ENCODE data around the gene MMAA. TPM values are rescaled to one million over a fixed set of nuclear protein-coding genes. Genes with fewer than 3 reads are reported as not detected.

MMAA gene
- total and polyA plus RNA-seq, 9 of the 15 experiments (the other 6 are each of a cell fraction or from before 2014, with no cell fraction given) = 0.86 to 2.3 (median 1.4) TPM

DNA sequence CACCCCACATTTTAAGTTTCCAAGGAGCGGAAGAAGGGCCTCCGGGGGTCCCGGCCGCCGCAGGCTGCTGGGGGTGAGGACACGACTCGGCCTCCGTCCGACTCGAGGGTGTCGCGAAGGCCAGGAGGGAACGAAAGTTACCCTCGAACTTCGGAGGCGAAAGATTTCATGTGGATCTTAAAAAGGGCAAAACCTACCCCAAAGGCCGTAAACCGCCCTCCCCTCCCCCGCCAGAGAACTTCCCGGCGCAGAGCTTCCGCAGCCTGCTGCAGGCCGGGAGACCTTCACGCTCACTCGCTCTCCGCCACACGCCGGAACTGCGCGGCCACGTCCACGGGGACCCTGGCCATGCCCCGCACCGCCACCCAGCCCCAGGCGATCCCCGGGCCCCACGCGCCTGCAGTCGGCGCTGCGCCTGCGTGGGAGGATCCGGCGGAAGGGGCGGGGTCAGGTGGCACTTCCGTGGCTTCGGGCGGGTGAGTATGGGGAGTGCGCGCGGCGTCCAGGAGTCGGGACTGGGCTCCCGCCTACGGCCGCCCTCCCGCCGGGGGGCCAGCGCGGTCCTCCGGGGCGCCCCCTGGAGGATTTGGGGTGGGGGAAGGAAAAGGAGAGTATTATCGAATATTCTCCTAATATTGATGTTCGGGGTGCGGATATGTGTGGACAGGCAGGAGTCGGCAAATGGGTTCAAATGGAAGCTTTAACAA lies at the start of gene MMAA (continued):
- TF ChIP-seq, protein P1, sequence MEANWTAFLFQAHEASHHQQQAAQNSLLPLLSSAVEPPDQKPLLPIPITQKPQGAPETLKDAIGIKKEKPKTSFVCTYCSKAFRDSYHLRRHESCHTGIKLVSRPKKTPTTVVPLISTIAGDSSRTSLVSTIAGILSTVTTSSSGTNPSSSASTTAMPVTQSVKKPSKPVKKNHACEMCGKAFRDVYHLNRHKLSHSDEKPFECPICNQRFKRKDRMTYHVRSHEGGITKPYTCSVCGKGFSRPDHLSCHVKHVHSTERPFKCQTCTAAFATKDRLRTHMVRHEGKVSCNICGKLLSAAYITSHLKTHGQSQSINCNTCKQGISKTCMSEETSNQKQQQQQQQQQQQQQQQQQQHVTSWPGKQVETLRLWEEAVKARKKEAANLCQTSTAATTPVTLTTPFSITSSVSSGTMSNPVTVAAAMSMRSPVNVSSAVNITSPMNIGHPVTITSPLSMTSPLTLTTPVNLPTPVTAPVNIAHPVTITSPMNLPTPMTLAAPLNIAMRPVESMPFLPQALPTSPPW (CRISPR knock-in tag; IDR thresholded peaks at IDR 0.05) = peak; percentile 95
- no peak for TF ChIP-seq ZNF263 (CRISPR knock-in tag; IDR thresholded peaks at IDR 0.05; ENCODE audit: borderline replicate concordance)
- TF ChIP-seq ZNF232 (CRISPR knock-in tag; IDR thresholded peaks at IDR 0.05) = peak; percentile 47; the same call in 1 of the 2 replicates
- TF ChIP-seq, protein P2, sequence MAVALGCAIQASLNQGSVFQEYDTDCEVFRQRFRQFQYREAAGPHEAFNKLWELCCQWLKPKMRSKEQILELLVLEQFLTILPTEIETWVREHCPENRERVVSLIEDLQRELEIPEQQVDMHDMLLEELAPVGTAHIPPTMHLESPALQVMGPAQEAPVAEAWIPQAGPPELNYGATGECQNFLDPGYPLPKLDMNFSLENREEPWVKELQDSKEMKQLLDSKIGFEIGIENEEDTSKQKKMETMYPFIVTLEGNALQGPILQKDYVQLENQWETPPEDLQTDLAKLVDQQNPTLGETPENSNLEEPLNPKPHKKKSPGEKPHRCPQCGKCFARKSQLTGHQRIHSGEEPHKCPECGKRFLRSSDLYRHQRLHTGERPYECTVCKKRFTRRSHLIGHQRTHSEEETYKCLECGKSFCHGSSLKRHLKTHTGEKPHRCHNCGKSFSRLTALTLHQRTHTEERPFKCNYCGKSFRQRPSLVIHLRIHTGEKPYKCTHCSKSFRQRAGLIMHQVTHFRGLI (CRISPR knock-in tag; IDR thresholded peaks at IDR 0.05) = no peak
- peak; percentile 42; the same call in 1 of the 2 replicates for TF ChIP-seq DPF2 (IDR thresholded peaks at IDR 0.05)
- peak; percentile 97 for TF ChIP-seq EGR1 (conservative IDR thresholded peaks at IDR 0.05)
- peak; percentile 93 for TF ChIP-seq RB1 (IDR thresholded peaks at IDR 0.05; ENCODE audit: low read depth)
- TF ChIP-seq, protein P3, sequence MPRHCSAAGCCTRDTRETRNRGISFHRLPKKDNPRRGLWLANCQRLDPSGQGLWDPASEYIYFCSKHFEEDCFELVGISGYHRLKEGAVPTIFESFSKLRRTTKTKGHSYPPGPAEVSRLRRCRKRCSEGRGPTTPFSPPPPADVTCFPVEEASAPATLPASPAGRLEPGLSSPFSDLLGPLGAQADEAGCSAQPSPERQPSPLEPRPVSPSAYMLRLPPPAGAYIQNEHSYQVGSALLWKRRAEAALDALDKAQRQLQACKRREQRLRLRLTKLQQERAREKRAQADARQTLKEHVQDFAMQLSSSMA (CRISPR knock-in tag; IDR thresholded peaks at IDR 0.05) = no peak
- peak; percentile 35; the same call in 1 of the 2 replicates for TF ChIP-seq GTF2E2 (tag; IDR thresholded peaks at IDR 0.05)
- TF ChIP-seq, protein P4, sequence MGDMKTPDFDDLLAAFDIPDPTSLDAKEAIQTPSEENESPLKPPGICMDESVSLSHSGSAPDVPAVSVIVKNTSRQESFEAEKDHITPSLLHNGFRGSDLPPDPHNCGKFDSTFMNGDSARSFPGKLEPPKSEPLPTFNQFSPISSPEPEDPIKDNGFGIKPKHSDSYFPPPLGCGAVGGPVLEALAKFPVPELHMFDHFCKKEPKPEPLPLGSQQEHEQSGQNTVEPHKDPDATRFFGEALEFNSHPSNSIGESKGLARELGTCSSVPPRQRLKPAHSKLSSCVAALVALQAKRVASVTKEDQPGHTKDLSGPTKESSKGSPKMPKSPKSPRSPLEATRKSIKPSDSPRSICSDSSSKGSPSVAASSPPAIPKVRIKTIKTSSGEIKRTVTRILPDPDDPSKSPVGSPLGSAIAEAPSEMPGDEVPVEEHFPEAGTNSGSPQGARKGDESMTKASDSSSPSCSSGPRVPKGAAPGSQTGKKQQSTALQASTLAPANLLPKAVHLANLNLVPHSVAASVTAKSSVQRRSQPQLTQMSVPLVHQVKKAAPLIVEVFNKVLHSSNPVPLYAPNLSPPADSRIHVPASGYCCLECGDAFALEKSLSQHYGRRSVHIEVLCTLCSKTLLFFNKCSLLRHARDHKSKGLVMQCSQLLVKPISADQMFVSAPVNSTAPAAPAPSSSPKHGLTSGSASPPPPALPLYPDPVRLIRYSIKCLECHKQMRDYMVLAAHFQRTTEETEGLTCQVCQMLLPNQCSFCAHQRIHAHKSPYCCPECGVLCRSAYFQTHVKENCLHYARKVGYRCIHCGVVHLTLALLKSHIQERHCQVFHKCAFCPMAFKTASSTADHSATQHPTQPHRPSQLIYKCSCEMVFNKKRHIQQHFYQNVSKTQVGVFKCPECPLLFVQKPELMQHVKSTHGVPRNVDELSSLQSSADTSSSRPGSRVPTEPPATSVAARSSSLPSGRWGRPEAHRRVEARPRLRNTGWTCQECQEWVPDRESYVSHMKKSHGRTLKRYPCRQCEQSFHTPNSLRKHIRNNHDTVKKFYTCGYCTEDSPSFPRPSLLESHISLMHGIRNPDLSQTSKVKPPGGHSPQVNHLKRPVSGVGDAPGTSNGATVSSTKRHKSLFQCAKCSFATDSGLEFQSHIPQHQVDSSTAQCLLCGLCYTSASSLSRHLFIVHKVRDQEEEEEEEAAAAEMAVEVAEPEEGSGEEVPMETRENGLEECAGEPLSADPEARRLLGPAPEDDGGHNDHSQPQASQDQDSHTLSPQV (IDR thresholded peaks at IDR 0.05) = 0 out of 2 replicates have a peak, but pooled peaks have one; percentile 33
- peak; percentile 32; the same call in 1 of the 2 replicates for TF ChIP-seq MYNN (IDR thresholded peaks at IDR 0.05)
- TF ChIP-seq MYNN (CRISPR knock-in tag; IDR thresholded peaks at IDR 0.05) = no peak
- TF ChIP-seq CXXC5 (CRISPR knock-in tag; IDR thresholded peaks at IDR 0.05) = peak; percentile 86
- TF ChIP-seq KDM5B (IDR thresholded peaks at IDR 0.05; ENCODE audit: insufficient replicate concordance, low read depth, low read length) = peak; percentile 88
- TF ChIP-seq, protein P5, sequence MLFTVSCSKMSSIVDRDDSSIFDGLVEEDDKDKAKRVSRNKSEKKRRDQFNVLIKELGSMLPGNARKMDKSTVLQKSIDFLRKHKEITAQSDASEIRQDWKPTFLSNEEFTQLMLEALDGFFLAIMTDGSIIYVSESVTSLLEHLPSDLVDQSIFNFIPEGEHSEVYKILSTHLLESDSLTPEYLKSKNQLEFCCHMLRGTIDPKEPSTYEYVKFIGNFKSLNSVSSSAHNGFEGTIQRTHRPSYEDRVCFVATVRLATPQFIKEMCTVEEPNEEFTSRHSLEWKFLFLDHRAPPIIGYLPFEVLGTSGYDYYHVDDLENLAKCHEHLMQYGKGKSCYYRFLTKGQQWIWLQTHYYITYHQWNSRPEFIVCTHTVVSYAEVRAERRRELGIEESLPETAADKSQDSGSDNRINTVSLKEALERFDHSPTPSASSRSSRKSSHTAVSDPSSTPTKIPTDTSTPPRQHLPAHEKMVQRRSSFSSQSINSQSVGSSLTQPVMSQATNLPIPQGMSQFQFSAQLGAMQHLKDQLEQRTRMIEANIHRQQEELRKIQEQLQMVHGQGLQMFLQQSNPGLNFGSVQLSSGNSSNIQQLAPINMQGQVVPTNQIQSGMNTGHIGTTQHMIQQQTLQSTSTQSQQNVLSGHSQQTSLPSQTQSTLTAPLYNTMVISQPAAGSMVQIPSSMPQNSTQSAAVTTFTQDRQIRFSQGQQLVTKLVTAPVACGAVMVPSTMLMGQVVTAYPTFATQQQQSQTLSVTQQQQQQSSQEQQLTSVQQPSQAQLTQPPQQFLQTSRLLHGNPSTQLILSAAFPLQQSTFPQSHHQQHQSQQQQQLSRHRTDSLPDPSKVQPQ (CRISPR knock-in tag; IDR thresholded peaks at IDR 0.05; ENCODE audit: borderline replicate concordance) = no peak
- no peak for TF ChIP-seq ELF4 (CRISPR knock-in tag; IDR thresholded peaks at IDR 0.05)
- TF ChIP-seq ZNF717 (CRISPR knock-in tag; IDR thresholded peaks at IDR 0.05) = no peak
